Heart right ventricle (tissue), 16 donors: ENCODE measurements around the gene MTURN. TPM values are rescaled to one million over a fixed set of nuclear protein-coding genes. Genes with fewer than 3 reads are reported as not detected.

ENCODE experiments used
- ATAC-seq, 8 donors: fragments of 200-7000 bp; cut with Tn5 transposase; one replicate each; pipeline ENCODE4 v1.9.1; 2020; ENCODE audit warnings: mild to moderate bottlenecking in 8 of 8, moderate library complexity in 8 of 8, moderate number of reproducible peaks in 1 of 8
- DNase-seq, 2 donors: peaks; one replicate each; pipeline ENCODE4 v3.0.0-alpha.2; 2020
- H3K27ac ChIP-seq, 10 donors: fragments of 200-600 bp; sonication (generic) in 2 of 10; one replicate each; pipeline versions ENCODE4 v1.5.0 to v1.8.0; 2020 to 2022; ENCODE audit warnings: mild to moderate bottlenecking in 3 of 10
- H3K27me3 ChIP-seq, 7 donors: fragments of 200-600 bp; one replicate each; pipeline ENCODE4 v1.8.0; 2021 to 2022; ENCODE audit warnings: mild to moderate bottlenecking in 2 of 7
- H3K36me3 ChIP-seq, 9 donors: fragments of 200-600 bp; sonication (generic) in 1 of 9; one replicate each; pipeline versions ENCODE4 v1.5.0 to v1.8.0; 2020 to 2022; ENCODE audit warnings: mild to moderate bottlenecking in 2 of 9
- H3K4me1 ChIP-seq, 9 donors: fragments of 200-600 bp; sonication (generic) in 1 of 9; one replicate each; pipeline versions ENCODE4 v1.5.0 to v1.8.0; 2020 to 2022; ENCODE audit warnings: mild to moderate bottlenecking in 4 of 9
- H3K4me3 ChIP-seq, 10 donors: fragments of 200-600 bp; sonication (generic) in 2 of 10; one replicate each; pipeline versions ENCODE4 v1.5.0 to v1.8.0; 2020 to 2022; ENCODE audit warnings: mild to moderate bottlenecking in 7 of 10, moderate library complexity in 2 of 10
- H3K9me3 ChIP-seq, 11 donors: fragments of 200-600 bp in 10 of 11; sonication (generic) in 2 of 11; one replicate each; pipeline versions ENCODE4 v1.5.0 to v1.8.0; 2013 to 2022; ENCODE audit warnings: mild to moderate bottlenecking in 2 of 11, control low read depth in 1 of 11, moderate library complexity in 1 of 11
- WGBS, 2 donors: extraction: QIAGEN DNeasy Blood & Tissue Kit; methylation state at CpG; one replicate each; pipeline ENCODE4 v1.1.7; 2013; ENCODE audit warnings: inconsistent platforms in 1 of 2; 5-methylcytosine and 5-hydroxymethylcytosine counted together
- intact Hi-C, 10 donors: fragments of 100-400 bp; cut with DNase I; formaldehyde crosslinking; loops; one replicate each; pipeline versions ENCODE4 v1.11.1 to v1.14.2; 2022
- long read RNA-seq, 3 donors: library from polyadenylated mRNA; unstranded; transcript quantifications; one replicate each; pipeline ENCODE4 v2.0.0, GENCODE V29; 2020 to 2021
- polyA plus RNA-seq, 2 donors: library from polyadenylated mRNA; stranded (reverse); fragments of 200-250 nt; gene quantifications; one replicate each; pipeline ENCODE4 v1.2.3, GENCODE V29; 2013
- total RNA-seq, 10 donors: library from RNA; stranded (reverse); fragmentation: NEBNext Ultra II Directional in 3 of 10; extraction: Animal tissue kit (Norgen Biotek cat#: 25700) in 3 of 10; gene quantifications; one replicate each; pipeline versions ENCODE4 v1.2.1 to v1.2.4, GENCODE V29; 2021 to 2023
- TF ChIP-seq, protein P1 (sequence below), 9 donors: fragments of 200-600 bp; sonication (generic) in 2 of 9; IDR thresholded peaks; one replicate each; pipeline versions ENCODE4 v1.5.0 to v1.8.0; 2021 to 2022; ENCODE audit warnings: antibody characterized with exemption in 9 of 9, mild to moderate bottlenecking in 5 of 9, moderate library complexity in 1 of 9
- donor health status: Arrhythmogenic right ventricular cardiomyopathy.
- donor health status: ischemic (EF 13 %, LVEDD 7.1; RV severe dilation, severe dysfunction).
- donor health status: healthy with polysubstance abuse.
- donor health status: DM: no; HTN: yes; CAD: no.
- donor health status: DM: no; HTN: no; CAD: no.
- donor health status: ischemic (EF 25% LVEDD 6.9; RV normal size, moderate dysfunction).
- donor health status: ischemic (EF 25% LVEDD 5.7; RV mildly dilated, moderate dysfunction).
- donor health status: healthy.
- donor health status: DM: yes; HTN: yes; CAD: no.
- donor health status: Ischemic cardiomyopathy.
- donor health status: ischemic (EF 35%, LVEDD 5.7; RV mildly dilated, moderate dysfunction).
- donor health status: nonischemic (EF 11% LVEDD 7.7; RV severe dilation, severe dysfunction).
- donor health status: DM: yes; HTN: yes; CAD: no.
- donor health status: PGD.
- donor health status: ischemic (EF 29% LVEDD 5.4; RV normal size, mild dysfunction).
- donor health status: nonischemic (EF 23%, LVEDD 6.1; RV moderate dilation, normal function).

The MTURN gene
- total RNA-seq: 10 to 100 TPM; 16.2 to 46.4 (median 31.7) TPM
- polyA plus RNA-seq: 10 to 100 TPM in 1 of 2 donors, 1 to 10 TPM in 1; 8.8 to 11.0 TPM
- long read RNA-seq, donor 1, full-length matches to known transcripts: 34 of 40 reads
- long read RNA-seq, donor 1, partial matches to known transcripts: 0 of 40 reads
- long read RNA-seq, donor 1, other reads (novel, unspliced or antisense): 6 of 40 reads
- long read RNA-seq, donor 2, full-length matches to known transcripts: 24 of 29 reads
- long read RNA-seq, donor 2, partial matches to known transcripts: 0 of 29 reads
- long read RNA-seq, donor 2, other reads (novel, unspliced or antisense): 5 of 29 reads
- long read RNA-seq, donor 3, full-length matches to known transcripts: 2 of 2 reads
- long read RNA-seq, donor 3, partial matches to known transcripts: 0 of 2 reads
- long read RNA-seq, donor 3, other reads (novel, unspliced or antisense): 0 of 2 reads

DNA sequence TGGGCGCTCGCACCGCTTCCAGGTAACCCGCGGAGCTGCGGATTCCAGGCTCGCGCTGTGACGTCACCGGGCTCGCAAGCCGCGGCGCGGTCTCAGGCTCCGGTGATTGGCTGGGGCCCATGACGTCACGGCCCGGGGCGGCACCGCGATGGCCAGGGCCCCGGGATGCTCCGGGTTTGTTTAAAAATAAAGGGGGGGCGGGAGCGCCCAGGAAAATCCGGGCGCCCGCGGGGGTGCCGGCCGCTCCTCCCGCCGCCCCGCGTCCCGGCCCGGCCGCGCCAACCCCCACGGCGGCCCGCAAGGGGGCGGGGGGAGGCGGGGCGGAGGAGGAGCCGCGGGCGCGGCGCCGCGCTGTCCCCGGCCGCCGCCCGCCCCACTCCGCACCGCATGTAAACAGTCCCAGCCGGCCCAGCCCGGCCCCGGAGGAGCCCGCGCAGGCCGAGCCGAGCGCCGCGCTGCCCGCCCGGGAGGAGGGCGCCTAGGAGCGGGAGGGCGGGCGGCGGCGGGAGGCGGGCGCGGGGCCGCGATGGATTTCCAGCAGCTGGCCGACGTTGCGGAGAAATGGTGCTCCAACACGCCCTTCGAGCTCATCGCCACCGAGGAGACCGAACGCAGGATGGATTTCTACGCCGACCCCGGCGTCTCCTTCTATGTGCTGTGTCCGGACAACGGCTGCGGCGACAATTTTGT is at the start of gene MTURN:
Gene MTURN, plus strand, starts transcription at position 376 of the 690 bp plus-strand sequence. Its CDS starts 151 bp downstream, at position 527.
- H3K4me1 ChIP-seq: peaks cover 0 to 41% (median 14%) of the 10 kb centered on the region in 9 donors
- ATAC-seq (peak; percentile 80 to 95 (median 84)), DNase-seq (peak; percentile 86 to 90)
- no peaks in the 10 kb centered on the region for H3K27me3 ChIP-seq
- intact Hi-C loops: loop anchor here in 1 of 10 donors (5.0 kb wide), 1 partner anchor 107 kb away; the partner anchor contains the start of genes FKBP14 and PLEKHA8
- TF ChIP-seq, protein P1, sequence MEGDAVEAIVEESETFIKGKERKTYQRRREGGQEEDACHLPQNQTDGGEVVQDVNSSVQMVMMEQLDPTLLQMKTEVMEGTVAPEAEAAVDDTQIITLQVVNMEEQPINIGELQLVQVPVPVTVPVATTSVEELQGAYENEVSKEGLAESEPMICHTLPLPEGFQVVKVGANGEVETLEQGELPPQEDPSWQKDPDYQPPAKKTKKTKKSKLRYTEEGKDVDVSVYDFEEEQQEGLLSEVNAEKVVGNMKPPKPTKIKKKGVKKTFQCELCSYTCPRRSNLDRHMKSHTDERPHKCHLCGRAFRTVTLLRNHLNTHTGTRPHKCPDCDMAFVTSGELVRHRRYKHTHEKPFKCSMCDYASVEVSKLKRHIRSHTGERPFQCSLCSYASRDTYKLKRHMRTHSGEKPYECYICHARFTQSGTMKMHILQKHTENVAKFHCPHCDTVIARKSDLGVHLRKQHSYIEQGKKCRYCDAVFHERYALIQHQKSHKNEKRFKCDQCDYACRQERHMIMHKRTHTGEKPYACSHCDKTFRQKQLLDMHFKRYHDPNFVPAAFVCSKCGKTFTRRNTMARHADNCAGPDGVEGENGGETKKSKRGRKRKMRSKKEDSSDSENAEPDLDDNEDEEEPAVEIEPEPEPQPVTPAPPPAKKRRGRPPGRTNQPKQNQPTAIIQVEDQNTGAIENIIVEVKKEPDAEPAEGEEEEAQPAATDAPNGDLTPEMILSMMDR (IDR thresholded peaks at IDR 0.05): no peak
- no peaks in the 10 kb centered on the region for H3K9me3 ChIP-seq
- no peaks in the 10 kb centered on the region for H3K36me3 ChIP-seq
- H3K27ac ChIP-seq: peak within 1 kb of the TSS; percentile 87 to 95 (median 92)
- 1% methylated on average over 48 to 91 of the region's 99 CpGs for WGBS, 2 donors
- peak within 1 kb of the TSS; percentile 68 to 99 (median 94) for H3K4me3 ChIP-seq

- DNase-seq: no peak
- no peaks in the 10 kb centered on the region for H3K9me3 ChIP-seq
- TF ChIP-seq, protein P1 (IDR thresholded peaks at IDR 0.05): no peak
- H3K27me3 ChIP-seq: no peaks in the 10 kb centered on the region
- intact Hi-C loops: no loop called here
- peaks cover 0 to 1% (median 0%) of the 10 kb centered on the region in 9 donors for H3K4me1 ChIP-seq
- no peak overlapping the region for H3K4me3 ChIP-seq
- peaks cover 0 to 9% (median 0%) of the 10 kb centered on the region in 9 donors for H3K36me3 ChIP-seq
- no peak for ATAC-seq
- H3K27ac ChIP-seq: no peak overlapping the region
Measured at GRCh38 chr7:30086529-30086928, 48.3 kb upstream of the MTURN start.

DNA sequence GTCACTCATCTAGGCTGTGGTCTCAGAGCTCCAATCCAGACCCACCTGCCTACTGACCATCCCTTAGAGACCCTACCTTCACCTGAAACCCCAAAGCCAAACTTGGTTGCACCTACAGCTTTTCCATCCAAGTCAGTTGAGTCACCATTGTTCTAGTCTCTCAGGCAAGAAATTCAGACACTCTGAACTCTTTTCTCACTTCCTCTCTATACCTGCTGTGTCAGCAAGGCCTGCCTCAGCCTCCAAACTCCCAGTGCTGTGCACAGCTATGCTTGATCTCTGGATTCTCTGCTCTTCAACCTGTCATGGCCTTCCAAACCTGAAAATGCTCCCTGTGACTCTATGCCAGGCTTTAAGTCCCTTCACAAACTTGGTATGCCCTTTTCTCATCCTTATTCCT is 47.4 kb upstream of the MTURN start:
- peaks cover 0 to 4% (median 0%) of the 10 kb centered on the region in 9 donors for H3K4me1 ChIP-seq
- no peak overlapping the region for H3K27ac ChIP-seq
- DNase-seq (no peak), ATAC-seq (no peak)
- H3K27me3 ChIP-seq: no peaks in the 10 kb centered on the region
- no peaks in the 10 kb centered on the region for H3K9me3 ChIP-seq
- TF ChIP-seq, protein P1 (IDR thresholded peaks at IDR 0.05): no peak
- intact Hi-C loops: no loop called here
- peaks cover 0 to 9% (median 0%) of the 10 kb centered on the region in 9 donors for H3K36me3 ChIP-seq
- H3K4me3 ChIP-seq: no peak overlapping the region

- TF ChIP-seq, protein P1 (IDR thresholded peaks at IDR 0.05): no peak
- H3K4me1 ChIP-seq: peaks cover 0 to 4% (median 0%) of the 10 kb centered on the region in 9 donors
- no peak for ATAC-seq
- DNase-seq: no peak
- H3K27ac ChIP-seq: no peak overlapping the region
- H3K9me3 ChIP-seq: no peaks in the 10 kb centered on the region
- H3K27me3 ChIP-seq: no peaks in the 10 kb centered on the region
- H3K36me3 ChIP-seq: peaks cover 0 to 9% (median 0%) of the 10 kb centered on the region in 9 donors
- no peak overlapping the region for H3K4me3 ChIP-seq
- intact Hi-C loops: no loop called here
Measured at GRCh38 chr7:30088362-30088761, 46.4 kb upstream of the MTURN start.
